ENCODE measurements around the gene NOP53. TPM values are rescaled to one million over a fixed set of nuclear protein-coding genes. Genes with fewer than 3 reads are reported as not detected.

NOP53 gene
- total RNA-seq, 3 donors from 2014 or later (not counting 1 experiment from before 2014, with no cell fraction given): 416 to 445 (median 428) TPM

DNA sequence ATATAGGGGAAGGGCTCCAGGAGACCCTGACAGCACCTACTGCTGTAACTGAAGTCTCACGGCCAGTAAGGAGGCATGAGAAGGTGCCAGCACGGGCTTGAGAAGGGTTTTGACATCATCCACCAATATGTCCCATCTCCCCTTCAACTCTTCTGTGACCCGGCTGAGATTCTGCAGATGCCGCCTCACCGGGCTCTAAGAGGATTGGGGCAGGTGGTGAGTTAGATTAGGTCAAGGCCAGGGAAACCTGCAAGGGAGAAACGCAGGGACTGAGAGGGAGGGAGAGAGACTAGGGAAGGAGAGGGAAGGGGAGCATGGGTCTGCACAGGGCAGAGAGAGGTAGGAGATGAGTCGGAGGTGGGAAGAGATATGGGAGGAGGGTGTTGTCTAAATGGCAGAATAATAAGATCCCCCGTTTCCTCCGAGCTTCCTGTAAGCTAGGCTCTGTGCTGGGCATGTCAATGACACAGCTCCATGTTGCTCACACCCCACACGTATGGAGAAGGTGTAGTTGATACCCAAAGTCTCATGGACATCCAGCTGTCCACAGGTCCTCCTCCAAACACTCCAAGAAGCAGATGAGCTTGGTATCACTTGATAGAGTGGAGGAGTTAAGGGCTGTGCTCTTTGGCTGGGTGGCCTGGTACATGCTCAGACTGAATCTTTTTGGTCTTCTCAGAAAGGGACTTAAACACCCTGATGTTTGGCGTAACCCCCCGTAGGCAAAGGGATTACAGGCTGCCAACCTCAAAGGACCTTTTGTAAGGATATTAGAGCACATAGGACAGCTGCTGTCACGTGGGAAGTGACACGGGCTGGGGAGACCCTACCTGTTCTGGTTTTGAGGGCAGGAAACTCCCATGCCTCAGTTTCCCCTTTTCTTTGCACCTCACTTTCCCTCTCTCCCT lies 52.9 kb downstream of the NOP53 start:
- no peak overlapping the region for H3K27ac Mint-ChIP-seq
- intact Hi-C loops (cut with micrococcal nuclease): no loop called here

DNA sequence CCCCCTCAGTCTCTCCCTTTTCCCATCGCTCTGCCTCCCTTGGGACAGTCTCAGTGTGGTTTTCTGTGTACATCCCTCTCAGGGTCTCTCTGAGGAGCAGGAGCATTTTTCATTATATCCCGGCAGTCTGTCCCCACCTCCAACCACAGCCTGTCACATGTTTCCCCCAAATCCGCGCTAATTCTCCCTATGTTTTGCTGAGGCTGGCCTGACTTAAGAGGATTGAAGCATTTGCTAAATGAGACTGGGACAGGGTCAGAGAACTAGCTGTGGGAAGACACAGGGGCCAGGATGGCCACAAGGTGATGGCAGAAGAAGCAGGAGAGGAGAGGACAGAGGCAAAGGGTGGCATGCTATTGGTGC lies 53.5 kb downstream of the NOP53 start:
- no peak overlapping the region for H3K27ac Mint-ChIP-seq
- TF ChIP-seq, protein P1, sequence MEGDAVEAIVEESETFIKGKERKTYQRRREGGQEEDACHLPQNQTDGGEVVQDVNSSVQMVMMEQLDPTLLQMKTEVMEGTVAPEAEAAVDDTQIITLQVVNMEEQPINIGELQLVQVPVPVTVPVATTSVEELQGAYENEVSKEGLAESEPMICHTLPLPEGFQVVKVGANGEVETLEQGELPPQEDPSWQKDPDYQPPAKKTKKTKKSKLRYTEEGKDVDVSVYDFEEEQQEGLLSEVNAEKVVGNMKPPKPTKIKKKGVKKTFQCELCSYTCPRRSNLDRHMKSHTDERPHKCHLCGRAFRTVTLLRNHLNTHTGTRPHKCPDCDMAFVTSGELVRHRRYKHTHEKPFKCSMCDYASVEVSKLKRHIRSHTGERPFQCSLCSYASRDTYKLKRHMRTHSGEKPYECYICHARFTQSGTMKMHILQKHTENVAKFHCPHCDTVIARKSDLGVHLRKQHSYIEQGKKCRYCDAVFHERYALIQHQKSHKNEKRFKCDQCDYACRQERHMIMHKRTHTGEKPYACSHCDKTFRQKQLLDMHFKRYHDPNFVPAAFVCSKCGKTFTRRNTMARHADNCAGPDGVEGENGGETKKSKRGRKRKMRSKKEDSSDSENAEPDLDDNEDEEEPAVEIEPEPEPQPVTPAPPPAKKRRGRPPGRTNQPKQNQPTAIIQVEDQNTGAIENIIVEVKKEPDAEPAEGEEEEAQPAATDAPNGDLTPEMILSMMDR (IDR thresholded peaks at IDR 0.05): no peak
- H3K27ac ChIP-seq (ENCODE audit: low read length): no peak overlapping the region

More for the DNA sequence above, 52.9 kb downstream of the NOP53 start:
- Mint-ChIP-seq H3K36me3 (no peaks in the 10 kb centered on the region), H3K9me3 (peaks cover 0 to 3% of the 10 kb centered on the region in 2 donors), H3K27me3 (ENCODE audit: low read depth in 2 of 2) (no peaks in the 10 kb centered on the region), H3K4me3 (no peak overlapping the region), H3K4me1 (no peaks in the 10 kb centered on the region)
- Histone ChIP-seq H3K36me3 (ENCODE audit: control insufficient read depth, insufficient read depth, low read length) (no peaks in the 10 kb centered on the region), H3K9me3 (ENCODE audit: control insufficient read depth, insufficient read depth, low read length) (peaks cover 7% of the 10 kb centered on the region), H3K4me3 (ENCODE audit: low read length) (no peak overlapping the region), H3K4me1 (ENCODE audit: control insufficient read depth, insufficient read depth, low read length) (no peaks in the 10 kb centered on the region), H3K27me3 (ENCODE audit: control insufficient read depth, insufficient read depth, low read length) (no peaks in the 10 kb centered on the region), H3K27ac (ENCODE audit: low read length) (no peak overlapping the region)
- DNase-seq: no peak
- ATAC-seq: peak in 1 of 3 donors; percentile 21
- TF ChIP-seq, protein P1 (IDR thresholded peaks at IDR 0.05): no peak
- WGBS (ENCODE audit: insufficient coverage): 64% methylated on average over 13 of the region's 14 CpGs

DNA sequence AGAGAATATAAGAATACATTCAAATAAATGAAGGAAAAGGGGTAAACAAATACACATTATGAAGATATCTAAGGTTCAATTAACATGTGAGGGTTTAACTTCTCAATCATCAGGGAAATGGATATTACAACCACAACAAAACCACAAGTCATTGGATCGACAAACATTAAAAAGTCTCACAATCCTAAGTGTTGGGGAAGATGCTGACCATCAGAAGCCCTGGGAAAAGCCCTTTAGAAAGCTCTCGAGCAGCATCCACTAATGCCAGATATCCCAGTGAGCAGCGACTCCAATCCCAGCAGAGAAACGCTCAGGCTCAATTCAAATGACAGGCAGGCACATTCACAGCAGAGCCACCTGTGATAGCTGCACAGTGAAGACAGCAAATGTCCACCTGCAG lies 55.9 kb downstream of the NOP53 start:
- no peak overlapping the region for H3K27ac Mint-ChIP-seq
- TF ChIP-seq, protein P1 (IDR thresholded peaks at IDR 0.05): no peak
- no peaks in the 10 kb centered on the region for H3K36me3 Mint-ChIP-seq
- no peaks in the 10 kb centered on the region for H3K36me3 ChIP-seq (ENCODE audit: control insufficient read depth, insufficient read depth, low read length)
- no peaks in the 10 kb centered on the region for H3K27me3 Mint-ChIP-seq (ENCODE audit: low read depth in 2 of 2)
- H3K9me3 Mint-ChIP-seq: peaks cover 0 to 3% of the 10 kb centered on the region in 2 donors
- ATAC-seq (no peak), DNase-seq (no peak)
- intact Hi-C loops (cut with micrococcal nuclease): no loop called here
- no peaks in the 10 kb centered on the region for H3K27me3 ChIP-seq (ENCODE audit: control insufficient read depth, insufficient read depth, low read length)
- 95% methylated on average over 4 of the region's 4 CpGs for WGBS (ENCODE audit: insufficient coverage)
- no peak overlapping the region for H3K4me3 Mint-ChIP-seq
- H3K27ac ChIP-seq (ENCODE audit: low read length): no peak overlapping the region
- no peaks in the 10 kb centered on the region for H3K4me1 Mint-ChIP-seq
- peaks cover 7% of the 10 kb centered on the region for H3K9me3 ChIP-seq (ENCODE audit: control insufficient read depth, insufficient read depth, low read length)
- no peak overlapping the region for H3K4me3 ChIP-seq (ENCODE audit: low read length)
- H3K4me1 ChIP-seq (ENCODE audit: control insufficient read depth, insufficient read depth, low read length): no peaks in the 10 kb centered on the region

More for the DNA sequence above, 53.5 kb downstream of the NOP53 start:
- intact Hi-C loops (cut with micrococcal nuclease): no loop called here
- Histone ChIP-seq H3K27me3 (ENCODE audit: control insufficient read depth, insufficient read depth, low read length) (no peaks in the 10 kb centered on the region), H3K4me1 (ENCODE audit: control insufficient read depth, insufficient read depth, low read length) (no peaks in the 10 kb centered on the region), H3K4me3 (ENCODE audit: low read length) (no peak overlapping the region), H3K9me3 (ENCODE audit: control insufficient read depth, insufficient read depth, low read length) (peaks cover 7% of the 10 kb centered on the region), H3K36me3 (ENCODE audit: control insufficient read depth, insufficient read depth, low read length) (no peaks in the 10 kb centered on the region)
- Mint-ChIP-seq H3K27me3 (ENCODE audit: low read depth in 2 of 2) (no peaks in the 10 kb centered on the region), H3K4me3 (no peak overlapping the region), H3K4me1 (no peaks in the 10 kb centered on the region), H3K9me3 (peaks cover 0 to 3% of the 10 kb centered on the region in 2 donors), H3K36me3 (no peaks in the 10 kb centered on the region)
- DNase-seq: no peak
- ATAC-seq: no peak
- 76% methylated on average over 4 of the region's 4 CpGs for WGBS (ENCODE audit: insufficient coverage)
